GM18909 (cell line): ENCODE results near the gene ANXA9.

ENCODE experiments used
- ATAC-seq: cut with Tn5 transposase; IDR thresholded peaks from one replicate; pipeline ENCODE4 v1.9.1; 2021; ENCODE audit warnings: mild to moderate bottlenecking; ENCODE audit not compliant: unreplicated experiment, poor library complexity

Gene ANXA9

GRCh38 chr1:150981805-150982712 is at the start of gene ANXA9:
Gene ANXA9, plus strand, starts transcription at chr1:150982292. Its CDS starts 814 bp downstream, at chr1:150983106.
- ATAC-seq: no peak

- ATAC-seq: no peak
These were observed 37.2 kb upstream of the ANXA9 start for GRCh38 chr1:150944856-150945255.

- no peak for ATAC-seq
These were observed 27.4 kb upstream of the ANXA9 start for GRCh38 chr1:150954708-150955107.

- no peak for ATAC-seq
These were observed 26.8 kb upstream of the ANXA9 start for GRCh38 chr1:150955280-150955679.

GRCh38 chr1:150957666-150958065 is 24.4 kb upstream of the ANXA9 start:
- ATAC-seq: no peak

GRCh38 chr1:150960646-150961045 is 21.4 kb upstream of the ANXA9 start:
- ATAC-seq: no peak

- ATAC-seq: no peak
These were observed 20.3 kb upstream of the ANXA9 start for GRCh38 chr1:150961756-150962155.

GRCh38 chr1:150963321-150964163 is 18.6 kb upstream of the ANXA9 start:
- no peak for ATAC-seq

- ATAC-seq: no peak
These were observed 18.0 kb upstream of the ANXA9 start for GRCh38 chr1:150964164-150964489.

- ATAC-seq: no peak
These were observed 16.5 kb upstream of the ANXA9 start for GRCh38 chr1:150965605-150966004.

- no peak for ATAC-seq
These were observed 16.1 kb upstream of the ANXA9 start for GRCh38 chr1:150966011-150966410.

GRCh38 chr1:150967936-150968335 is 14.2 kb upstream of the ANXA9 start:
- no peak for ATAC-seq

GRCh38 chr1:150968491-150968890 is 13.6 kb upstream of the ANXA9 start:
- ATAC-seq: no peak

GRCh38 chr1:150969626-150970025 is 12.5 kb upstream of the ANXA9 start:
- ATAC-seq: no peak

- ATAC-seq: no peak
These were observed 11.1 kb upstream of the ANXA9 start for GRCh38 chr1:150970808-150971582.

GRCh38 chr1:150971583-150972416 is 10.3 kb upstream of the ANXA9 start:
- ATAC-seq: no peak

GRCh38 chr1:150972417-150972940 is 9.6 kb upstream of the ANXA9 start:
- ATAC-seq: no peak

GRCh38 chr1:150973258-150973835 is 8.7 kb upstream of the ANXA9 start:
- ATAC-seq: no peak
